Left lobe of liver (tissue), 2 donors: Measurements from ENCODE around the gene GRIN1. TPM values are rescaled to one million over a fixed set of nuclear protein-coding genes. Genes with fewer than 3 reads are reported as not detected.
"Not testable (repeated sequence)": the region's sequence is repeated elsewhere in the genome, so short reads cannot be mapped to it uniquely, and the experiment has no call there.

ENCODE experiments used
- ATAC-seq: fragments of 200-7000 bp; cut with Tn5 transposase; one replicate; pipeline ENCODE4 v1.9.1; 2020; ENCODE audit warnings: mild to moderate bottlenecking, moderate library complexity
- DNase-seq: peaks from one replicate; pipeline ENCODE4 v3.0.0-alpha.2; 2020; ENCODE audit warnings: low spot score
- total RNA-seq: library from RNA; stranded (reverse); gene quantifications from one replicate; pipeline ENCODE4 v1.2.1, GENCODE V29; 2021
- donor health status: DM: no; HTN: no; CAD: no; lungs with moderate emphysema.
- donor health status: DM: no; HTN: yes; CAD: no.

The GRIN1 gene
- total RNA-seq, 1 donor from 2014 or later: not detected

- no peak for DNase-seq
- no peak for ATAC-seq
These were observed 11.4 kb upstream of the GRIN1 start for GRCh38 chr9:137127301-137128157.

- ATAC-seq (no peak), DNase-seq (no peak)
These were observed 10.6 kb upstream of the GRIN1 start for GRCh38 chr9:137128158-137128861.

GRCh38 chr9:137128862-137129455, 10.0 kb upstream of the GRIN1 start:
- ATAC-seq (peak; percentile 14), DNase-seq (no peak)

GRCh38 chr9:137129456-137130175, 9.3 kb upstream of the GRIN1 start:
- peak; percentile 88 for DNase-seq
- ATAC-seq: peak; percentile 98

GRCh38 chr9:137130176-137130755, 8.7 kb upstream of the GRIN1 start:
- DNase-seq (no peak), ATAC-seq (no peak)

GRCh38 chr9:137134191-137134590, 4.8 kb upstream of the GRIN1 start:
- ATAC-seq: no peak
- DNase-seq: no peak

GRCh38 chr9:137135154-137135553, 3.8 kb upstream of the GRIN1 start:
- not testable (repeated sequence) for DNase-seq, ATAC-seq

GRCh38 chr9:137136261-137136880, 2.6 kb upstream of the GRIN1 start:
- DNase-seq (no peak), ATAC-seq (no peak)

- ATAC-seq (no peak), DNase-seq (no peak)
These were observed 1.9 kb upstream of the GRIN1 start for GRCh38 chr9:137136881-137137607.

- ATAC-seq: no peak
- no peak for DNase-seq
These were observed 764 bp upstream of the GRIN1 start for GRCh38 chr9:137138058-137138721.

- DNase-seq (no peak), ATAC-seq (no peak)
These were observed 655 bp downstream of the GRIN1 start for GRCh38 chr9:137139468-137140150.

- ATAC-seq: no peak
- no peak for DNase-seq
These were observed 1.4 kb downstream of the GRIN1 start for GRCh38 chr9:137140151-137141012.

GRCh38 chr9:137141050-137141810, 2.3 kb downstream of the GRIN1 start:
- ATAC-seq (no peak), DNase-seq (no peak)

GRCh38 chr9:137141976-137142936, 3.3 kb downstream of the GRIN1 start:
- ATAC-seq (no peak), DNase-seq (no peak)

GRCh38 chr9:137143459-137143858, 4.5 kb downstream of the GRIN1 start:
- no peak for DNase-seq

More at GRCh38 chr9:137143459-137143858, 4.5 kb downstream of the GRIN1 start:
- no peak for ATAC-seq
